CD14-positive monocyte (primary cell): ENCODE results near the gene FAM43A. TPM values are rescaled to one million over a fixed set of nuclear protein-coding genes. Genes with fewer than 3 reads are reported as not detected.

Experiments used
- DNase-seq, 3 donors: peaks; one replicate each; pipeline ENCODE4 v3.0.0-alpha.2; 2011 to 2022
- H2AFZ ChIP-seq: 2 replicates; pipeline ENCODE4 v1.6.0; 2012; ENCODE audit warnings: mild to moderate bottlenecking, low read depth, low read length, inconsistent platforms; ENCODE audit not compliant: insufficient read depth, poor library complexity, severe bottlenecking
- H3K27ac ChIP-seq, 2 donors: 1 replicate in 1 of 2; 2 replicates in 1 of 2; pipeline ENCODE4 v1.5.1; 2012 to 2013; ENCODE audit warnings: low read length in 2 of 2, control low read depth in 1 of 2, inconsistent platforms in 1 of 2, low read depth in 1 of 2, mild to moderate bottlenecking in 1 of 2
- H3K27me3 ChIP-seq, 2 donors: one replicate each; pipeline versions ENCODE4 v1.6.0 to v1.6.1; 2011 to 2013; ENCODE audit warnings: low read length in 2 of 2; ENCODE audit not compliant: control insufficient read depth in 2 of 2, insufficient read depth in 2 of 2
- H3K36me3 ChIP-seq, 2 donors: replicated peaks in 1 of 2; 1 replicate in 1 of 2; 2 replicates in 1 of 2; pipeline versions ENCODE4 v1.5.1 to v1.6.1; 2012 to 2013; ENCODE audit warnings: low read length in 2 of 2, control low read depth in 1 of 2, inconsistent platforms in 1 of 2, mild to moderate bottlenecking in 1 of 2; ENCODE audit not compliant: insufficient read depth in 2 of 2, control insufficient read depth in 1 of 2
- H3K4me1 ChIP-seq, 2 donors: 1 replicate in 1 of 2; 2 replicates in 1 of 2; pipeline versions ENCODE4 v1.5.1 to v1.6.1; 2012 to 2013; ENCODE audit warnings: low read length in 2 of 2, control low read depth in 1 of 2, inconsistent platforms in 1 of 2, mild to moderate bottlenecking in 1 of 2, moderate library complexity in 1 of 2; ENCODE audit not compliant: insufficient read depth in 2 of 2, control insufficient read depth in 1 of 2
- H3K4me2 ChIP-seq: replicated peaks from 2 replicates; pipeline ENCODE3; 2012; ENCODE audit warnings: low read length, moderate library complexity, mild to moderate bottlenecking; ENCODE audit not compliant: poor library complexity, severe bottlenecking; ENCODE audit errors: extremely low read depth
- H3K4me3 ChIP-seq, 3 experiments: fragments of 200-600 bp in 1 of 3; sonication (generic) in 1 of 3; replicated peaks in 1 of 3; 1 replicate in 2 of 3; 2 replicates in 1 of 3; pipeline ENCODE4 v1.5.1; 2011 to 2013; ENCODE audit warnings: low read length in 3 of 3, mild to moderate bottlenecking in 3 of 3, control low read depth in 2 of 3, low read depth in 2 of 3, inconsistent platforms in 1 of 3, moderate library complexity in 1 of 3
- H3K79me2 ChIP-seq: 2 replicates; pipeline ENCODE4 v1.6.0; 2012; ENCODE audit warnings: mild to moderate bottlenecking, control low read depth, inconsistent platforms, low read length, moderate library complexity; ENCODE audit not compliant: insufficient read depth
- H3K9ac ChIP-seq: 2 replicates; pipeline ENCODE4 v1.6.0; 2017; ENCODE audit warnings: low read length, mild to moderate bottlenecking; ENCODE audit not compliant: insufficient read depth, poor library complexity, severe bottlenecking
- H3K9me3 ChIP-seq, 2 donors: replicated peaks in 1 of 2; 1 replicate in 1 of 2; 2 replicates in 1 of 2; pipeline versions ENCODE4 v1.5.1 to v1.6.1; 2012 to 2013; ENCODE audit warnings: low read length in 2 of 2, control low read depth in 1 of 2; ENCODE audit not compliant: control insufficient read depth in 1 of 2, insufficient read depth in 1 of 2
- H4K20me1 ChIP-seq: 2 replicates; pipeline ENCODE4 v1.6.0; 2012; ENCODE audit warnings: mild to moderate bottlenecking, low read length, control low read depth, moderate library complexity; ENCODE audit not compliant: insufficient read depth
- H3K27ac Mint-ChIP-seq, 7 donors: one replicate each; pipeline ENCODE4 v1.8.0; 2020; ENCODE audit warnings: mild to moderate bottlenecking in 7 of 7, mixed read lengths in 7 of 7, moderate library complexity in 6 of 7, inconsistent platforms in 2 of 7
- H3K27me3 Mint-ChIP-seq, 3 donors: one replicate each; pipeline ENCODE4 v1.8.0; 2021 to 2022; ENCODE audit warnings: low read depth in 3 of 3, mild to moderate bottlenecking in 3 of 3, mixed read lengths in 3 of 3, moderate library complexity in 3 of 3, inconsistent platforms in 1 of 3
- H3K36me3 Mint-ChIP-seq, 2 donors: one replicate each; pipeline ENCODE4 v1.8.0; 2020; ENCODE audit warnings: mixed read lengths in 2 of 2, inconsistent platforms in 1 of 2, mild to moderate bottlenecking in 1 of 2
- H3K4me1 Mint-ChIP-seq: one replicate; pipeline ENCODE4 v1.8.0; 2020; ENCODE audit warnings: mild to moderate bottlenecking, mixed read lengths
- H3K4me3 Mint-ChIP-seq, 2 donors: one replicate each; pipeline ENCODE4 v1.8.0; 2020; ENCODE audit warnings: mild to moderate bottlenecking in 2 of 2, mixed read lengths in 2 of 2, moderate library complexity in 1 of 2
- H3K9me3 Mint-ChIP-seq, 7 donors: one replicate each; pipeline ENCODE4 v1.8.0; 2020 to 2022; ENCODE audit warnings: mixed read lengths in 7 of 7, mild to moderate bottlenecking in 6 of 7, moderate library complexity in 6 of 7, inconsistent platforms in 2 of 7
- WGBS: methylation state at CpG from one replicate; pipeline ENCODE4 v1.1.5; 2013; ENCODE audit warnings: missing lambda C conversion rate; ENCODE audit not compliant: insufficient coverage; 5-methylcytosine and 5-hydroxymethylcytosine counted together
- intact Hi-C, 2 donors: fragments of 100-400 bp; cut with micrococcal nuclease; formaldehyde crosslinking; loops; one replicate each; pipeline versions ENCODE4 v1.15.0 to v1.15.1; 2023
- polyA plus RNA-seq, 3 donors: library from polyadenylated mRNA; depleted of rRNA in 1 of 3; unstranded in 2 of 3; stranded (reverse) in 1 of 3; fragments of 300-500 nt in 2 of 3; fragments of >200 nt in 1 of 3; fragmentation: Illumina TruSeq in 2 of 3; gene quantifications; 1 replicate in 2 of 3; 2 replicates in 1 of 3; pipeline ENCODE4 v1.2.3, GENCODE V29; 2012 to 2021
- TF ChIP-seq, protein P1 (sequence below): fragments of 200-600 bp; IDR thresholded peaks from one replicate; pipeline ENCODE4 v1.8.0; 2022; ENCODE audit warnings: antibody characterized with exemption, mild to moderate bottlenecking

Gene FAM43A
- polyA plus RNA-seq, 3 donors, result 6.6 to 11.3 (median 9.8) TPM

DNA sequence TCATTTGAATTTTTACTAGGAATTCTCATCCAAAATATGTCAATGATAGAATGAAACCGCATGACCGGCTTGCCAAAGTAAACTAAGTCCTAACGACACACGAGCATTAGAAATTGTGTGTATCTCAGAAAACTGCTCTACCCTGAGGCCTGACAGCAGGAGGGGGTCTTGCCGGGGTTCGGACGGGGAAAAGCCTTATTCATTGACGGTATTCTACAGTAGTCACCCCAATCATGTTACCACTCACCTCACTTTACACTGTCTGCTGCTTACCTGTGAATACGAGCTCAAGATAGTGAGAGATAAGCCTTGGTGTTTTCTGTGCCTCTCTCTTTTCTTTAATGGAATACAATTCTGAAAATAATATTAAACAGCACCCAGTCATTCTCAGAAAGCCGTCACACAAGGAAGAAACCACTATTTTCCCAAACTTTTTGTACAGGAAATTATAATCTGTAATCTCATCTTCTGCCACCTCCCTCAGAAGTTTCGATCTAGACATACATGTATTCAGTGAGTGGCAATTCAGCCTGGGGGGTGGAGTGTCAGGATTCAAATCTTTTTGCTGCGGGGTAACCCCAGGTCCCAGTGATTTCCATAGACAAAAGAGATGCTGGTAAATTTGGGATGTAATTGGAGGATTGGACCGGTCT is 492 bp upstream of the FAM43A start:
- intact Hi-C loops, result loop anchor here (5.0 to 10.0 kb wide), 6 partner anchors 52 to 840 kb away; no protein-coding TSS in a partner anchor

DNA sequence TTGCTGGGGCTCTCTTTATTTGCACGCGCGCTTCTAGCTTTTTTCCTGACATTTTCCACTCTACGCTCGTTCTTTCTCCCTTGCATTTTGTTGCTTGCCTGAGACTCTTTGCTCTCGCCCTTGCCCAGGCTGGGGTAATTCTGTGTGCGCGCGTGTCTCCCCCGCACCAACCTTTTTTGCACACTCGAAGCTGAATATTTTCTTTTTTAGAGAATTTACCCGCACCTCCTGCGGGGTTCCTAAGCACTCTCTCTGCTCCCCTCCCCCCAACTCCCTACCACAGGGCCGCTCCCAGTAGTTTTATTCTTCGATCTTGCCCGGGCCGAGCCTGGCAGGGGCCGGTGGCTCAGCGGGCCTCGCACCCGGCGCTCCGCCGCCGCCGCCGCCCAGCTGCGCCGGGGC is 732 bp downstream of the FAM43A start:
- Histone ChIP-seq H3K4me1 (peaks cover 45 to 60% of the 10 kb centered on the region in 2 donors), H3K9me3 (no peaks in the 10 kb centered on the region), H2AFZ (peak overlapping the region; percentile 89), H3K27ac (peak overlapping the region; percentile 52 to 88), H3K4me2 (peak overlapping the region; percentile 99), H4K20me1 (peaks cover 32% of the 10 kb centered on the region), H3K9ac (peak overlapping the region; percentile 87), H3K27me3 (no peaks in the 10 kb centered on the region), H3K79me2 (peaks cover 20% of the 10 kb centered on the region), H3K36me3 (no peaks in the 10 kb centered on the region), H3K4me3 (peak overlapping the region; percentile 59 to 94 (median 83))
- no peaks in the 10 kb centered on the region for H3K9me3 Mint-ChIP-seq
- peak overlapping the region in 4 of 7 donors; percentile 50 to 89 (median 77) for H3K27ac Mint-ChIP-seq
- TF ChIP-seq, protein P1, sequence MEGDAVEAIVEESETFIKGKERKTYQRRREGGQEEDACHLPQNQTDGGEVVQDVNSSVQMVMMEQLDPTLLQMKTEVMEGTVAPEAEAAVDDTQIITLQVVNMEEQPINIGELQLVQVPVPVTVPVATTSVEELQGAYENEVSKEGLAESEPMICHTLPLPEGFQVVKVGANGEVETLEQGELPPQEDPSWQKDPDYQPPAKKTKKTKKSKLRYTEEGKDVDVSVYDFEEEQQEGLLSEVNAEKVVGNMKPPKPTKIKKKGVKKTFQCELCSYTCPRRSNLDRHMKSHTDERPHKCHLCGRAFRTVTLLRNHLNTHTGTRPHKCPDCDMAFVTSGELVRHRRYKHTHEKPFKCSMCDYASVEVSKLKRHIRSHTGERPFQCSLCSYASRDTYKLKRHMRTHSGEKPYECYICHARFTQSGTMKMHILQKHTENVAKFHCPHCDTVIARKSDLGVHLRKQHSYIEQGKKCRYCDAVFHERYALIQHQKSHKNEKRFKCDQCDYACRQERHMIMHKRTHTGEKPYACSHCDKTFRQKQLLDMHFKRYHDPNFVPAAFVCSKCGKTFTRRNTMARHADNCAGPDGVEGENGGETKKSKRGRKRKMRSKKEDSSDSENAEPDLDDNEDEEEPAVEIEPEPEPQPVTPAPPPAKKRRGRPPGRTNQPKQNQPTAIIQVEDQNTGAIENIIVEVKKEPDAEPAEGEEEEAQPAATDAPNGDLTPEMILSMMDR, result no peak
- WGBS, result under 1% methylated on average over 29 of the region's 29 CpGs
- intact Hi-C loops, result loop anchor here (5.0 to 10.0 kb wide), 6 partner anchors 51 to 838 kb away; no protein-coding TSS in a partner anchor
- peaks cover 0 to 10% of the 10 kb centered on the region in 2 donors for H3K36me3 Mint-ChIP-seq
- H3K4me3 Mint-ChIP-seq, result peak overlapping the region; percentile 92 to 97
- H3K27me3 Mint-ChIP-seq, result peaks cover 0 to 2% (median 2%) of the 10 kb centered on the region in 3 donors
- no peak for DNase-seq
- H3K4me1 Mint-ChIP-seq, result peaks cover 53% of the 10 kb centered on the region

More for the DNA sequence above, 492 bp upstream of the FAM43A start:
- 72% methylated on average over 4 of the region's 13 CpGs for WGBS
- Mint-ChIP-seq H3K9me3 (no peaks in the 10 kb centered on the region), H3K4me1 (peaks cover 53% of the 10 kb centered on the region), H3K27ac (peak overlapping the region in 6 of 7 donors; percentile 4 to 85 (median 81)), H3K4me3 (peak overlapping the region; percentile 92 to 97), H3K36me3 (peaks cover 0 to 7% of the 10 kb centered on the region in 2 donors), H3K27me3 (peaks cover 2 to 4% (median 2%) of the 10 kb centered on the region in 3 donors)
- no peak for DNase-seq
- no peak overlapping the region for H3K27ac ChIP-seq
- peak overlapping the region; percentile 99 for H3K4me2 ChIP-seq
- no peaks in the 10 kb centered on the region for H3K27me3 ChIP-seq
- H3K4me1 ChIP-seq, result peaks cover 45 to 60% of the 10 kb centered on the region in 2 donors
- H3K36me3 ChIP-seq, result no peaks in the 10 kb centered on the region
- peaks cover 20% of the 10 kb centered on the region for H3K79me2 ChIP-seq
- TF ChIP-seq, protein P1, result no peak
- H3K4me3 ChIP-seq, result peak overlapping the region in 2 of 3 experiments; percentile 83 to 94
- peaks cover 32% of the 10 kb centered on the region for H4K20me1 ChIP-seq
- peak overlapping the region; percentile 89 for H2AFZ ChIP-seq
- peak overlapping the region; percentile 87 for H3K9ac ChIP-seq
- no peaks in the 10 kb centered on the region for H3K9me3 ChIP-seq
